ENCODE results near the gene LDLRAD4.

- TF ChIP-seq CTCF (IDR thresholded peaks at IDR 0.05; ENCODE audit: insufficient read depth, low read length) = no peak
- no peak for TF ChIP-seq SPI1 (IDR thresholded peaks at IDR 0.05; ENCODE audit: borderline replicate concordance, low read depth)
- no peak for TF ChIP-seq POLR2AphosphoS5 (IDR thresholded peaks at IDR 0.05; ENCODE audit: low read depth)
Observed at GRCh38 chr18:13320891-13321425, 102.4 kb downstream of the LDLRAD4 start.

Measured in HL-60 (cell line).